ENCODE results near the gene RPA1. TPM values are rescaled to one million over a fixed set of nuclear protein-coding genes. Genes with fewer than 3 reads are reported as not detected.

RPA1 gene
- total RNA-seq, 1 experiment from 2014 or later, result 69.1 TPM

GRCh38 chr17:1913702-1914101 lies 83.9 kb downstream of the RPA1 start:
- Histone ChIP-seq H3F3A (ENCODE audit: low read length, unreplicated experiment) (no peaks in the 10 kb centered on the region), H3K36me3 (ENCODE audit: low read depth, low read length) (no peaks in the 10 kb centered on the region), H3K27me3 (ENCODE audit: low read length) (no peaks in the 10 kb centered on the region), H3K9me3 (ENCODE audit: low read length) (no peaks in the 10 kb centered on the region), H4K20me1 (ENCODE audit: low read length) (no peaks in the 10 kb centered on the region), H3K9me2 (replicated peaks; ENCODE audit: low read length) (no peaks in the 10 kb centered on the region), H3K4me3 (ENCODE audit: low read length) (no peak overlapping the region), H3K27ac (ENCODE audit: low read length) (no peak overlapping the region), H3K4me2 (ENCODE audit: low read length) (no peak overlapping the region), H3K9ac (ENCODE audit: low read length) (no peak overlapping the region), H3K4me1 (ENCODE audit: insufficient read depth, low read length) (no peaks in the 10 kb centered on the region), H2AFZ (ENCODE audit: low read length) (no peak overlapping the region), H3K79me2 (ENCODE audit: low read length) (no peaks in the 10 kb centered on the region)
- BruUV-seq (replicated peaks), result no TSS peak
- CTCF ChIA-PET, result no interaction called here
- no peak for DNase-seq
- TF ChIP-seq EZH2 (IDR thresholded peaks at IDR 0.05; ENCODE audit: low read length, unreplicated experiment), result no peak
- TF ChIP-seq EZH2phosphoT487 (IDR thresholded peaks at IDR 0.05; ENCODE audit: borderline replicate concordance, low read length), result no peak
- TF ChIP-seq CTCF (conservative IDR thresholded peaks at IDR 0.05; ENCODE audit: low read depth, low read length), result no peak
- POLR2A ChIA-PET (ENCODE audit: unreplicated experiment), result no interaction called here
- no peak for ATAC-seq
- intact Hi-C loops (cut with micrococcal nuclease), result no loop called here

DNA sequence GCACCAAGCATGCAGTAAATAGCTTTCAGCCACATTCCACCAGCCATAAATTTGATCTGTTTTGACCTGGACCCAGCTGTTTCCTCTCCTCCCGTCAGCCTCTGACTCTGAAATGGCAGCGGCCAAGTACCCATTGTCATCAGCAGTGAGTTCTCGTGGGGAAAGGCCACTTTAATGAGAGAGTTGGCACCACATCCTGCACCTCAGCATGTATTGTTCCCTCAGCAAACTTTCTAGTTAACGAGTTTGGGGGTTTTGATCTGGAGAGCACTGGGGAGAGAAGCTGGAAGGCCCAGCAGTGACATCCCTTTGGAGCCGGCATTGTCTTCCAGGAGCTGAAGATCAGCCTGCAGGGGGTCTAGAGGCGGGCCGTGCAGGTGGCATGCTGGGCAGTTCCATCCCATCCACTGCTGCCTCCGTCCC lies 84.9 kb downstream of the RPA1 start:
- H3F3A ChIP-seq (ENCODE audit: low read length, unreplicated experiment), result no peaks in the 10 kb centered on the region
- no peak for ATAC-seq
- TF ChIP-seq EZH2 (IDR thresholded peaks at IDR 0.05; ENCODE audit: low read length, unreplicated experiment), result no peak
- no peak for TF ChIP-seq EZH2phosphoT487 (IDR thresholded peaks at IDR 0.05; ENCODE audit: borderline replicate concordance, low read length)
- TF ChIP-seq CTCF (conservative IDR thresholded peaks at IDR 0.05; ENCODE audit: low read depth, low read length), result no peak
- no peak overlapping the region for H2AFZ ChIP-seq (ENCODE audit: low read length)
- intact Hi-C loops (cut with micrococcal nuclease), result no loop called here
- ChIA-PET CTCF (no interaction called here), POLR2A (ENCODE audit: unreplicated experiment) (no interaction called here)
- H3K4me2 ChIP-seq (ENCODE audit: low read length), result no peak overlapping the region
- no peaks in the 10 kb centered on the region for H3K4me1 ChIP-seq (ENCODE audit: insufficient read depth, low read length)
- no peak overlapping the region for H3K27ac ChIP-seq (ENCODE audit: low read length)
- no peaks in the 10 kb centered on the region for H3K9me3 ChIP-seq (ENCODE audit: low read length)
- H3K4me3 ChIP-seq (ENCODE audit: low read length), result no peak overlapping the region
- no peak overlapping the region for H3K9ac ChIP-seq (ENCODE audit: low read length)
- DNase-seq, result no peak
- no peaks in the 10 kb centered on the region for H3K36me3 ChIP-seq (ENCODE audit: low read depth, low read length)
- no peaks in the 10 kb centered on the region for H3K27me3 ChIP-seq (ENCODE audit: low read length)
- BruUV-seq (replicated peaks), result no TSS peak
- H3K9me2 ChIP-seq (replicated peaks; ENCODE audit: low read length), result no peaks in the 10 kb centered on the region
- H4K20me1 ChIP-seq (ENCODE audit: low read length), result no peaks in the 10 kb centered on the region
- no peaks in the 10 kb centered on the region for H3K79me2 ChIP-seq (ENCODE audit: low read length)

DNA sequence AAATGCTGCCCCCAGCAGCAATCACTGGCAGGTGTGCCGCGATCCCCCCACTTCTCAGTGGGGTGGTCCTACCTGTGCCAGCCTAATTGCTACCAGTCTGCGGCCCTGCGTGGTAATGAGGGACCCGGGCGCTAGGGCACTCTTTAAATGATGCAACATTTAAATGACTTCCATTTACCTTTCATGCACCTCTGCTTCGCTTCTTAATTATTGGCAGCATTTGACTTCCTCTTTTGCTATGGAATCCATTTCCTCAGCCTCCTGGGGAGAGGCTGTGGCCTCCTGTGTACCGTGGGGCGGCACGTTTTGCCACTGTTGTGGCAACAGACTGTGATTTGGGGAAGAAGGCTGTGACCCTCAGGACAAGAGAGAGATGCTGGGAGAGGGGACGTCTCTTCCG lies 86.1 kb downstream of the RPA1 start:
- H3K79me2 ChIP-seq (ENCODE audit: low read length), result no peaks in the 10 kb centered on the region
- ChIA-PET POLR2A (ENCODE audit: unreplicated experiment) (no interaction called here), CTCF (no interaction called here)
- no peaks in the 10 kb centered on the region for H3K36me3 ChIP-seq (ENCODE audit: low read depth, low read length)
- no peak overlapping the region for H2AFZ ChIP-seq (ENCODE audit: low read length)
- H3K4me2 ChIP-seq (ENCODE audit: low read length), result no peak overlapping the region
- DNase-seq, result no peak
- no peaks in the 10 kb centered on the region for H3K4me1 ChIP-seq (ENCODE audit: insufficient read depth, low read length)
- TF ChIP-seq EZH2 (IDR thresholded peaks at IDR 0.05; ENCODE audit: low read length, unreplicated experiment) (no peak), EZH2phosphoT487 (IDR thresholded peaks at IDR 0.05; ENCODE audit: borderline replicate concordance, low read length) (no peak), CTCF (conservative IDR thresholded peaks at IDR 0.05; ENCODE audit: low read depth, low read length) (no peak)
- no peak for ATAC-seq
- no TSS peak for BruUV-seq (replicated peaks)
- H3K9me2 ChIP-seq (replicated peaks; ENCODE audit: low read length), result no peaks in the 10 kb centered on the region
- no peaks in the 10 kb centered on the region for H3K9me3 ChIP-seq (ENCODE audit: low read length)
- intact Hi-C loops (cut with micrococcal nuclease), result no loop called here
- no peak overlapping the region for H3K4me3 ChIP-seq (ENCODE audit: low read length)
- H3F3A ChIP-seq (ENCODE audit: low read length, unreplicated experiment), result no peaks in the 10 kb centered on the region
- no peak overlapping the region for H3K9ac ChIP-seq (ENCODE audit: low read length)
- no peaks in the 10 kb centered on the region for H4K20me1 ChIP-seq (ENCODE audit: low read length)
- H3K27me3 ChIP-seq (ENCODE audit: low read length), result no peaks in the 10 kb centered on the region
- H3K27ac ChIP-seq (ENCODE audit: low read length), result no peak overlapping the region

Data from PC-3 (cell line).